DLD1 (cell line): ENCODE results near the gene CASZ1.

Experiments
- in situ Hi-C: cut with HindIII; loops from 2 replicates; pipeline ENCODE4 v1.10.0; 2017; ENCODE audit warnings: low sequenced_read_pairs

The CASZ1 gene

DNA sequence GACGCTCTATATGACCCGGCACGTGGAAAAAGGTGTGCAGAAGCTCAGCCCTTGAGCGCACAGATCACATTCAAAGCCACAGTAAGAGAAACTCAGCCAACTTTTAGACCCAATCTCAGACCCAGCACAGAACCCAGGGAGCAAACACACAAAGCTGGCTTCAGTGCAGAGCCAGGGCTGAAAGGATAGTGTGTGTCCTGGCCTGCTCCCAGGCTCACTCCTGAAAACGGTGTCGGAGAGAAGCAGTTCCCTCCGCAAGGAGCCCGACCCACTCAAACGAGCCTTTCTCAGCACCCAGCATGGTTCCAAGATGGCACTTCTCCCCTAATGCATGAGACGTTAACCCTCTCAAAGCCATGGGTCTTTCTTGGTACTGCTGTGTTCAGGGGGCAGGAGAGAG is 39.6 kb downstream of the CASZ1 start:
- in situ Hi-C loops, result no loop called here

DNA sequence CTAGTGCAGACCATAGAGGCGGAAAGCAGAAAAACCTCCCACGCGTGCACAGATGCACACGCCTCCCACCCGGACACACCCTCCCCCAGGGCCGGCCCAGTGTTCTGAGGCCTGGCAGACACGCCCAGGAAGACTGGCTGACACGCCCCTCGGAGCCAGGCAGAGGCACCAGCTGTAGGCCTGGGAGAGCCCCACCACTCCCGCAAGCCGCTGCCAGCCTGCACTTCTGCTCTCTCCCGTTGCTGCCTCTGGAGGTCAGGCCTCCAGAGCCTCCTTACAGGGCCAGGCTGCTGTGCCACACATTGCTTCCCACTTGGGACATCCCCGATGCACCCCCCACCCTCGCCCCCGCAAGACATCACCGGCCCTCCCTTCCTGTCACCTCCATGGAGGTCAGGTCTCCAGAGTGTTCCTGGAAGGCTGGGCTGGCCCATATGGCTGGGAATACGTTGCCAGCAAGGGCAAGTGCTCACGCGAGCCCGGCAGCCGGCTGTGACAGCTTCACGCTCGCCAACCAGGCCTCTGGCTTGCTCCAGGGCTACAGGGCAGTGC is 40.4 kb downstream of the CASZ1 start:
- in situ Hi-C loops, result no loop called here

DNA sequence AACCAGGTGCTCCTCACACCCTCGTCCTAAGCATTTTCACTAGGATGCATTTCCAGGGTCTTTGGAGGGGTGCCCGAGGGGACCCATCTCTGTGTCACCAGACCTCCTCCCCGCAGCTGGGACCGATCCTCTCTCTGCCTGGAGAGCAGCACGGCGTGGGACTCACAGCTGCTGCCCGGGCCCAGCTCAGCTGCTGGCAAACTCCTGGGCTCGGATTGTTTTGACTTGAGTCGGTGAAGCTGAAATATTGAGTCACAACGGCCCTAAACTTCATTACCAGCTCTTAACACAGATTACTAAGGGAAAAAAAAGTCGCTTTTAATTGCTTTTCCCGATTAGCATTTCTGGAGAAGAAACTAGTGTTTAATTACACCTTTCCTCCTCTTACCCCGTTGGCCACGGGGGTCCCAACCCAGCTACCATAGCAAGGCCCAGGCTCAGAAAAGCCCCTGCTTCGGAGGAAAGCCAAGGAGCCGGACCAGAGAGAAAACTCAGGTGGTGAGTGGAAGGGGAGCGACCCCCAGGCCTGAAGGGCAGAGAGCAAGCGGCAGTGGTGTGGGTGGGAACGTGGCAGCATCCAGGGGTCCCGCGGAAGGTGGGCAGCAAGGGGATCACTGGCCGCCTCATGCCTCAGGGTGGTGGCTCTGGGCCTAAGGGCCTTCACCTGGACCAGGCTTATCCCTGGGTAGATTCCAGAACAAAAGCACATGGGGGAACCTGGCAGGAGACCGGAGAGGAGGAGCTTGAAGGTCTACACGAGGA is 41.7 kb downstream of the CASZ1 start:
- in situ Hi-C loops, result no loop called here

DNA sequence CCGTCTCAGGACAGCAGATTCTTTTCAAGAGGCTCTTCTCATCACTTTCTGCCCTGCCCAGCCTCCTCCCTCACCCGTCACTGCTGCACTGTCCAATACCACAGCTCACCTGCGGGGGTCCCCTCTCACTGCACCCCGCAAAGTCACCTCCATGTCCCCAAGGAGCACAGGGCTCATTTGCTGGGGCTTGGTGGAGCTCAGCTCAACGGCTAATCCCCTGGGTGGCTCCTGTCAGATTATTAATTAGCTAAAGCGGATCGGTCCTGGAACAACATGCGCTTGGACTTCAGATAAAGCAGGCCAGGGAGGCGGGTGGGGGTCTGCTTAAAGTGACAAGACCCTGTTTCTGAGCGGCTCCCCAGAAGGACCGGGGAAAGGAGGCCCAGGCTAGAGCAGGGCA is 43.1 kb downstream of the CASZ1 start:
- in situ Hi-C loops, result no loop called here

DNA sequence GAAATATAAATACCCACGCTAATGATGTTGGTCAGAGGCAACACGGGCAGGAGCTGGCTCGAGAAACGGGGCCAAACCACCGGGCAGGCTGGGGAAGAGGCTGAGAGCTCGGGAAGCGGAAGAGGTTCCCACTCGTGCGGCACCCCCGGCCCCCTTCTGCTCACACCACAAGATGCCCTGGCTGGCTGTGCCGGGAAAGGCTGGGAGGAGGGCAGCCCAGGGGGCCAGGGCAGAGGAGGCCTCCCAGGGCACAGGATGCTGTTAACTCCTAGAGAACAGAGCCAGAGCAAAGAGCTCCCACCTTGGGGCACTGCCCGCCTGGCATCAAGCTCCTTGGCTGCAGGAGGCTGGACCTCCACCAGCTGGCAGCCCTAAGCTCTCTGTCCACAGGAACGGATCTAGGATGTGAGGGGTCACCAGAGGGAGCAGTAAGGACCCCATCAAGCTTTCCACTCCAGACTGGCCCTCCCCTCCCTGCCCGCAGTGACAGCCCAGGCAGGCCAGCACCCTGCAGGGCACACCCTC is 44.8 kb downstream of the CASZ1 start:
- in situ Hi-C loops, result no loop called here

DNA sequence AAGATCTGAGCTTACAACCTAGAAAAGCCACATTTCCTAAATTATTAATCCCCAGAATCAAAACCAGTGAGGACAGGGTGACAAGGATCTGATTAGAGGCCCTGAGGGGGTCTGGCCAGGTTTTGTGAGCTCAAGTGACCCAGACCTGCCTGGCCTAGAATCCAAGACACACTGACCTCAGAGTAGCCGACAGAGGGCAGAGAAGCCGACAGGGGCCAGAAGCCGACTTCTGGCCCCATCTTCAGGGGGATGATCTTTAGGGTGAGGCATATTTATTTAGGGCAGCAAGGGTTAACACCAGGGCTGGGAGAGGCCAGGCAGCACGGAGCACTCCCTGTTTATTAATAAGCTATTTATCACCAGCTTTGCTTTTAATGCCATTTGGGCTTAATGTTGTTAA is 45.3 kb downstream of the CASZ1 start:
- in situ Hi-C loops, result no loop called here

DNA sequence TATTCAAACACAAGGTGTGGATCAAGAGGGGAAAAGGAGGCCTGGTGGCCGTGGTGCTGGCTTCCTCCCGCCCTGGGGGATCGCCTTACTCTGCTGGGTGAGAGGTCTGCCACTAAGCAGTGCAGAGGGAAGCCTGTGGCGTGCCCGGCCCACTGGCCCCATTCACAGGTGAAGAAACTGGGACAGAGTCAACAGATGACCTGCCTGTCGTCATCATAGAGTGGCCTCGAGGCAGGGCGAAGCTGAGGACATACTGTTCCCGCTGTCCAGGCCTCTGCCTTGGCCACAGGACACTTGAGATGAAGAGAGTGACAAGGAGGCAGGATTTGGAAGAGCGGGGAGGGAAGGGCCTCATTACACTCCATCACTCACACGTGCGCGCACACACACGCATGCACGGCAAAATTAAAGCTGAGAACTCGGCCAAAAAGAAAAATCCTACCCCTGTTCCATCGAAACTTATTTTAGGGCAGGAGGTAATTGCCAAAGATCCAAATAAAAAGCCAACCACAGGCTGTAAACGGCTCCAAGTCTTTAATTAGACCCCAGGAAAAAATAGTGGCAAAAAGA is 50.5 kb downstream of the CASZ1 start:
- in situ Hi-C loops, result no loop called here

DNA sequence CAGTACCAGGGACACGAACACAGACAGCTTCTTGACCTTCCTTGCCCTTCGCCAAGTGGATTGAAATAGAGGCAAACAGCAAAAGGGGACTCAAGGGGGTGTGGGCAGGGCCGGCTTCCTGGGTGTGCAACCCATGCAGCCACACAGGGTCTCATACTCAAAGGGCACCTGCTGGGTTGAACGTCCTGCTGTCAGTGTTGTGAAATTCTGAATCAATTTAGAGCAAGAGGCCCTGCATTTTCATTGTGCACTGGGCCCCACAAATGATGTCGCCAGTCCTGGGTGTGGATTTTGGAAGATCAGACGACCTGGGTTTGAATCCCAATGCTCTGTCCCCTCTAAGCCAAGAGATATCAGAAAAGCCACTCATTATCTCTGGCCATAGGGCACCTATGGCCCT is 51.1 kb downstream of the CASZ1 start:
- in situ Hi-C loops, result no loop called here

DNA sequence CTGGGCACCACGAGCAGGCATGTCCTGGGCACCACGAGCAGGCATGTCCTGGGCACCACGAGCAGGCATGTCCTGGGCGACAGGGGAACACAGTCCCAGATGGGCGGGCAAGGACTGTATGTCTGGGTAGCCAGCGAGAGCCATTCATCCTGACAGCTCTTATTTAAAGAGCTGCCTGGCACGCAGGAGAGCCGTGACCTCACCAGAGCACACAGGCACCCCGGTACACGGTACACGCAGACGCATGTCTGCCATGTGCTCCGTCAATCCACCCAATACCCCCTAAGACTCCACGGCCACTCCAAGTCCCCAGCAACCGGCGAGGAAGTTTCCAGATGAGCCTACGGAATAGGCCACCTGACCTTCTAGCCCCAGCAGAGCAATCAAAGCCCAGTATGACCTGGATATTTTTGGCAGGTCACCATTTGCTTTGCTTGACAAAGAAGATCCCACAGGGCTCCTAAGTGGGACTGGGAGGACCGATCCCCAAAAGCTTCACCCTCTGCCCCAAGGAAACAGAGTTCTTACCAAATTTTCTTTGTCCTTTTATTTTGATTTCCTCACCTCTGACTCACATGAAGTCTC is 51.7 kb downstream of the CASZ1 start:
- in situ Hi-C loops, result no loop called here

DNA sequence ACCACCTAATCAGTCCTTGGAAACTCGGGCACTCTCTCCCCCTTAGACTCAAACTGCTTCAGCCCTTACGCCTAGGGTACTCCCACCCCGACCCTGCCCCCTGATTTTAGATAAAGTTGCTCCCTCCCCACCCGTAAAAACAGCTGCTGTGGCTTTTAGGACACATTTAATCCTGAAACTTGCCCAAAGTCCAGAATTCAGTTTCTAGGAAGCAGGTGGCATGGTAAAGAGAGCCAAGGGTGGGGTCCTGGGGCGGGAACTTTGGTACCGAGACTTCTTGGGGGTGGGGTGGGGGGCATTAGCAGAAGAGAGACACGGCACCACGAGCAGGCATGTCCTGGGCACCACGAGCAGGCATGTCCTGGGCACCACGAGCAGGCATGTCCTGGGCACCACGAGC is 52.4 kb downstream of the CASZ1 start:
- in situ Hi-C loops, result no loop called here

DNA sequence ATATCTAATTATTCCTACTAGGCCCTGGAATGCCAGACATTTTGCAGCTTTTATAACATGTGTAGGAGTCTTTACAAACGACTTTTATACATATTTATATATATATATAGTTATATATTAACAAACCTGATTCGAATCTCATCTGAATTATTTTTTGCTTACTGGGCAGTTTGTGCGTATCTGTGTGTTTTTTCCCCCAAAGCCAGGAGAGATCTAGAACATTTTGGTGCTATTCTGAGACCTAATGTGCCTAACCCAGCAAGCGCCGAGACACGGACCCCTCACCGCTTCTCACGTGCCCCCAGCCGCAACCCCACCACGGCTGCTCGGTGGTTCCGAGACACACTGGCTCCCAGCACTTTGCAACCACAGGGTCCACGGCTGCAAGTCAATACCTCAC is 54.8 kb downstream of the CASZ1 start:
- in situ Hi-C loops, result no loop called here

DNA sequence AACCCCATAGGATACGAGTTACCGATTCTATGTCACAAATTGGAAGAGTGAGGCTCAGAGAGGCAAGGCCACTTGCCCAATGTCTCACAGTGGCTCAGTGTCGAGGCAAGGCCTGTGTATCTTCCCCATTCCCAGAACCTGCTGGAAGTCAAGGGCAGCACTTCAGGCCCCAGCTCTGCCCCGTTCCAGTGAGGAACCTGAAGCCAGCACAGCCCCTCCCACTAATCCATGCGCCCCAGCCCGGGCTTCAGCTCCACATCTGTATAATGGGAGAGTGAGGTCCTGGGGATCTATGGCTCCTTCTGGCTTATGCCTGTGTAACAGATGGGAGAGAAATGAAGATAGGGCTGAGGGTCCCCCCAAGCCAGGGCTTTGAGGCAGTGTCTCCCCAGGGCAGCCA is 56.3 kb downstream of the CASZ1 start:
- in situ Hi-C loops, result no loop called here

DNA sequence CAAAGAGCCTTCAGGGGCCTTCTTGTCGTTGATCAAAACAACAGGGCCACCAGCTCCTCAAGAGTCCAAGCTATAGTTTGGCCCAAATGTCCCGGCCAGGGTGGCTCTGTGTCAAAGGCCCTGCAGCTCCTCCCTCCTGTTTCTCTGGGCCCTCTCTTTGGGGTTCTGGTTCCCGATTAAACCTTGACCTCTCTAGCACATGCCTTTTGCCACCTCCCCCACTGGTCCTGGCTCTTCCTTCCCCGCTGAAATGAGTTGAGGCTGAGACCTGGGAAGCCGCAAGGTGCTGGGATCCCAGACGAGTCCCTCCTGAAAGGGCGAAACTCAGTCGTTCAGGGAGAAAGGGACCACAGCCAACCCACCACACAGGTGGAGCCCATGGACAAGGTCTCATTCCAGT is 56.9 kb downstream of the CASZ1 start:
- in situ Hi-C loops, result no loop called here

DNA sequence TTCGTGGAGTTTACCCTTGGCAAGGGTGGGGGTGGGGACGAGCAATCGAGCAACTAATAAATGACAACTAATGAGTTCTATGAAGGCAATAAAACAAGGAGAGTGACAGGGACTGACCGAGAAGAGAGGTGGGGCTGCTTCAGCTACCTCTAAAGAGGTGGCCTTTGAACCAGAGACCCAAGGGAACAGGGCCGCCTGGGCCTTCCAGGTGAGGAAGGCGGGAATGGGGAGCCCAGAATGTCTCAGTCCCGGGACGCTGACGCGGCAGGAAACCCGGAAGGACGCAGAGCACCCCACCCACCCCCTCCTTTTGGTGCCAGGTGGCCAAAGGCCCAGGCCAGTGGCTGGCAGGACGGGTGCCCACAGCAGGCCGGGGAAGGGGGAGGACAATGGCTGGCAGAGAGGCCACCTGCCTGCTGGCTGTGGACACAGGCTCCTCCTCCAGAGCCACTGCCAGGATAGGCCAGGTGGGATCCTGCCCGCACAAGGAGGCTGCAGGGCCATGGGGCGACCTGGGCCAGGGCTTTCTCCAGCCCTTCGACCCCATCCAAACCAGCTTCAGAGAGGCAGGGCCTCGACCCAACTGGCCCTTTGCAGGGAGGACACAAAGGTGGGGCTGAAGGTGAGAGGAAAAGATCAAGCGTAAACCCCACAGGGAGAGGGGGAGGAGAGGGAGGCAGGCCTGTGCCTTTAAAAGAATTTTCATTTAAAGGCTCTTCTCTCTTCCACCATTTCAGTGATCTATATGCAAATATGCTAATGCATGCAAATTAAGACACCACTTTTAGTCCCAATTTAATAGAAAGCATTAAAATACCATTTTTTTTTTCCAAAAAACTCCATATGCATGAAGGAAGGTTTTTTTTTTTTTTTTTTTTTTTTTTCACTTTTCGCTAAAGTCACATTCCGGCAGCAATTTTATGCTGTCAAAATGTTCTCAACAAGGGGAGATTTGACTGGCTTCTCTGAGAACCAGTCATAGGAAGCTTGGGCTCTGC is 58.1 kb downstream of the CASZ1 start:
- in situ Hi-C loops, result no loop called here

DNA sequence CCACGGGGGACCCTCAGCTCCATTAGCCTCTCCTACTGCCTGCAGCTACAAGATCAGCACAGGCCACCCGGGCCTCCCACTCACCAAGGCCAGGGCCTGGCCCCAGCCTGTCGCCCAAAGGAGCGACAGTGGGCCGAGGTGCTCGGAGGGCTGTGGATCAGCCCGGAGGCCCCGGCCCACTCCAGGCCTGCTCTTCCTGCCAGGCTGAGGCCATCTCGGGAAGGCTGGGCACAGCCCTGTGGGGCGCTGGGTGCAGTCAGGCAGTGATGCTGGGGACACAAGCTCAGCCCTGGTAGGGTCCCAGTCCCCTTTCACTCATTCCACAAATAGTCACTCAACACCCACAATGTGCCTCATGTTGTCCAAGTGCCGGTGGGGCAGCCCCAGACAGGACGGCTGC is 58.8 kb downstream of the CASZ1 start:
- in situ Hi-C loops, result no loop called here

DNA sequence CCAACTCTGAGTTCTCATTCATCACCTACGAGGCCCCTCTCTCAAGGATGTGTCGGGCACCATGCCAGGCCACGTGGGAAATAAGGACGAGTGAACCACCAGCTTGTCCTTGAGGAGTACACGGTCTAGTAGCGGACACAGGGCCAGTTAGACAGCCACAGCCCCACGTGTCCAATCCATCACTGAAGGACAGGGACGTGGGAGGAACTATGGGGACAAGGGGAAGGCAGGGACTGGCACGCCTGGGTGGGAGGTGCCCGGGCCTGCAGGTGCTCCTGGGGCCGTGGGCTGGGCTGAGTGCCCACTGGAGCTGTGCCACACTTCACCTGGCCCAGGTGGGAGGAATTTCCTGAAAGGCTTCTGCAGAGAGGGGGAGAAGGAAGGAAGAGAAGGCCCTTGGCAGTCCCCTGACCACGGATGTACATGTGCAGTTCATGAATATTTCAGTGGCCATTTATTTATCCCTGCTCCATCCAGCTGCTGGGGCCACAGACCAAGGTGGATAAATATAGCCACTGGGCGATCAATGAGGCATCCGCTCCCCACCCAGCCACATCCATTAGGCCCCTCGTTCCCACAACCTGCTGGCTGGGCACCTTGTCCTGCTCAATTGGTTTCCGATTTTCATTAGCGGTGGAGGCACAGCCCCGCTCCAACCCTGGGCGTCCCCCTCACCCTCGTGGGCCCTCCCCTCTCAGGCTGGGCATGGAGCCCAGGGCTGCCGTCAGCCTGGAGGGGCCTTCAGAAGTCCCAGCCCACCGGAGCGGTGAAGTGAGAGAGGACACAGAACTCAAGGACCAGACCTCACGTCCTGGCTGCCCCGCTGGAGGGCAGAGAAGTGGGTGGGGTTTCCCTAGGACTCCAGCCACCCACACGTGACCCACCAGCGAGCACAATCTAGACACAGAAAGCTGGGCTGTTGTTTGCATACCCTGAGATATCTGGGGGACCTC is 59.5 kb downstream of the CASZ1 start:
- in situ Hi-C loops, result no loop called here

DNA sequence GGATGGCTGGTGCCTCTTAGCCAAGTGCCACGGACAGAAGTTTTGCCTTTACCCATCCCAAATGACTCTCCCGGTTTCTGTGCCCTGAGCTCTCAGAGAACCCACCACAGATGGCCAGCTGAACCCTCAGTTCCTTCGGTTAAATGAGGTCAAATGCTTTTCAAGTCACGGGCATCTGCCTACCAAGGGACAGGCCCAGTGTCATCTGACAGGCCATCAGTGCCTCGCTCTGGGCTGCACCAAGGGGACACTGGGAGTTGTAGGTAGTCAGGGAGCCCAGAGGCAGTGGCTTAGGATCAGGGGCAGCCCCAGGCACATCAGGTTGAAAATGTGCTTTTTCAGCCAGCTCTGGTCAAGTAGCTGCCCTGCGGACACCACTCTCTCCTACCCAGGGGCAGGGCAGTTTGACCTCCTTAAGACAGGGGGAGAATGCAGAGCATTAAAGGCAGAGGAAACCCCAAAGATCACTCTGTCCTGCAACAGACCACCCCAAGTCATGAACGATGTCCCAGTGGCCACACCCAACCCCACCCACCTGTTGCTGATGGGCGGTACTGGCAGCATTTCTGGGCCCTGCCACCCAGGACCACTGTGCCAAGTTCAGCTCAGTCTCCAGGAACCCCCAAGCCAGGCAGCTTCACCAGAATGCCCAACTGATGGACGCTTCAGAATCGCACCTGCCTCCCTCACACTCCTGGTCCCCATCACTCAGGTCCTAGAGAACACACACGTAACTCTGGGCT is 60.7 kb downstream of the CASZ1 start:
- in situ Hi-C loops, result no loop called here

DNA sequence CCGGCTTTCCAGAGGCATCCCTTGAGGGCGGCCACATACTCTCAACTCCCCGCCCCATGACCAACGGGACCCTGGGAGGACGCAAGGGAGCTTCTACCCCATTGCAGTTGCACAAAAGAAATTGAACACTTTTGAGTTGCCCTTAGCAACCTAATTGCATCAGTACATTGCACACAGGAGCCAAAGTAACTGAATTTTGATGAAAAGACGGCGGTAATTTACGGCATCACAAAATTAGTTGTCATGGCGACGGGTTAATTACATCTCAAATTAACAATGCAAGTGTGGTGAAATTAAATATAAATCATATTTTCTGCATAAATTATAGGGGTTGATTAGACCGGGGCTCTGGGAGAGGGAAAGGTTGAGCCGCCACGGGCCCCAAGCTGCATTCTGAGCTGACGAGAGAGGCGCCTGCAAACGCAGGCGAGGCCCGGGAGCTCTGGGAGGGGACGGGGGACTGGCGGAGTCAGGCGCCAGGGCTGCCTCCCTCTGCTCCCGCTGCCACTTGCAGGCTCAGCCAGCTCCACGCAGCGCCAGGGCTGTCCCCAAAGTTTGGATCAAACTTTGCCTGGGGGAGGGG is 61.4 kb downstream of the CASZ1 start:
- in situ Hi-C loops, result no loop called here

DNA sequence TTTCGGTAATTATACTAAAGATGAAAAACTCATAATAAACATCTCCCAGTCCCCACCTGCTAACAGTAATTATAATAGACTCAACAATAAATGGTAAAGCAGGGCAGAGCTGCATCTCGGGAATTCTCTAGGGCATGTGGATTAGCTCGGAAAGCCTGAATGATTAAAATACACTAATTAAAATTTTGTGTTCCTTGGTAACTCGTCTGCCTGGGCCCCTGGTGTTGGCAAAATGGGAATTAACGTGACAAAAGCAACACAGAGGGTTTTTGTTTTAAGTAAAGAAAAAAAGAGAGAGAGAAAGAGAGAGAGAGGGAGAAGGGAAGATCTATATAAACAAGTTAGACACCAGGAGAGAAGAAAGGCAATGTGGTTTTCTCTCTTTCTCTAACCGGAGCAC is 62.1 kb downstream of the CASZ1 start:
- in situ Hi-C loops, result no loop called here
